ENCODE measurements around the gene CKS1B.

Gene CKS1B

DNA sequence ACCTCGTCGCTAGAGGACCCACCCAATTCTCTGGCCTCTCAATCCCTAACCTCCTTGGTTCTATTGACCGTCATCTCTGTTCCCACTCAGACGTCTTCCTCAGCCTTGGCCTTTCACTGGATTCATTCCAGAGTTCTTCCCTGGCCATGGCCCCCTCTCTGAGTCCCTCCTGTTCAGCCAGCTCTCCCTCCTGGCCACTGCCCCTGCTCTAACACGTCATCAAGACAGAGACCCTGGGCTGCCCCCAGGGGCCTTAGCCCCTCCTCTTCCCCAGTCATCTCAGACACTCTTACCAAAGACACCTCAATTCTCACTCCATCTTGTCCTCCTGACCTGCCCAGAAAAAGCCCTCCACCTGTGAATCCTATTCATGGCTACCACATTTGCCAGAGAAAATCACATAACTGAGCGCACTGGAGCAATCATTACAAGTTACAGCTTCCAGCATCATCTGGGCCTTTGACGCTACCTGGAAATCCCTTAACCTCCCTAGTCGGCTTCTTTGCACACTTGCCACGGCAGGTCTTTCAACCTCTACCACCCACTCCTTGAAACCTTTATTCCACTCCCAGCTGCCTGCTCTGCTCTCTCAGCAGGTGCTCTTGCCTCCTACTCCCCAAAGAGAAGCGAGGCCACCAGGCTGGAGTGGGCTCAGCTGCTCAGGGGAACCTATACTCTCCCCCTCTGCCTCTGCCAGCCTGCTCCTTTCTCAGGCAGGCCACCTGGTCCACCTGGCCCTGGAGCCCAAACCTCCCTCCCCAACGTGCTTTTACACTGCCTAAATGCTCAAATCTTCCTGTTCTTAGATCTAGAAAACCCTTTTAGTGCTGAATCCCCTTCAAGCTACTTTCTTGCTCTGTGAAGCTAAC is 45.1 kb downstream of the CKS1B start:
- no peak for DNase-seq (ENCODE audit: insufficient read length, low spot score)
- TF ChIP-seq, protein P1, sequence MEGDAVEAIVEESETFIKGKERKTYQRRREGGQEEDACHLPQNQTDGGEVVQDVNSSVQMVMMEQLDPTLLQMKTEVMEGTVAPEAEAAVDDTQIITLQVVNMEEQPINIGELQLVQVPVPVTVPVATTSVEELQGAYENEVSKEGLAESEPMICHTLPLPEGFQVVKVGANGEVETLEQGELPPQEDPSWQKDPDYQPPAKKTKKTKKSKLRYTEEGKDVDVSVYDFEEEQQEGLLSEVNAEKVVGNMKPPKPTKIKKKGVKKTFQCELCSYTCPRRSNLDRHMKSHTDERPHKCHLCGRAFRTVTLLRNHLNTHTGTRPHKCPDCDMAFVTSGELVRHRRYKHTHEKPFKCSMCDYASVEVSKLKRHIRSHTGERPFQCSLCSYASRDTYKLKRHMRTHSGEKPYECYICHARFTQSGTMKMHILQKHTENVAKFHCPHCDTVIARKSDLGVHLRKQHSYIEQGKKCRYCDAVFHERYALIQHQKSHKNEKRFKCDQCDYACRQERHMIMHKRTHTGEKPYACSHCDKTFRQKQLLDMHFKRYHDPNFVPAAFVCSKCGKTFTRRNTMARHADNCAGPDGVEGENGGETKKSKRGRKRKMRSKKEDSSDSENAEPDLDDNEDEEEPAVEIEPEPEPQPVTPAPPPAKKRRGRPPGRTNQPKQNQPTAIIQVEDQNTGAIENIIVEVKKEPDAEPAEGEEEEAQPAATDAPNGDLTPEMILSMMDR (IDR thresholded peaks at IDR 0.05; ENCODE audit: insufficient read depth, missing control alignments) = no peak
- no peak for FAIRE-seq

DNA sequence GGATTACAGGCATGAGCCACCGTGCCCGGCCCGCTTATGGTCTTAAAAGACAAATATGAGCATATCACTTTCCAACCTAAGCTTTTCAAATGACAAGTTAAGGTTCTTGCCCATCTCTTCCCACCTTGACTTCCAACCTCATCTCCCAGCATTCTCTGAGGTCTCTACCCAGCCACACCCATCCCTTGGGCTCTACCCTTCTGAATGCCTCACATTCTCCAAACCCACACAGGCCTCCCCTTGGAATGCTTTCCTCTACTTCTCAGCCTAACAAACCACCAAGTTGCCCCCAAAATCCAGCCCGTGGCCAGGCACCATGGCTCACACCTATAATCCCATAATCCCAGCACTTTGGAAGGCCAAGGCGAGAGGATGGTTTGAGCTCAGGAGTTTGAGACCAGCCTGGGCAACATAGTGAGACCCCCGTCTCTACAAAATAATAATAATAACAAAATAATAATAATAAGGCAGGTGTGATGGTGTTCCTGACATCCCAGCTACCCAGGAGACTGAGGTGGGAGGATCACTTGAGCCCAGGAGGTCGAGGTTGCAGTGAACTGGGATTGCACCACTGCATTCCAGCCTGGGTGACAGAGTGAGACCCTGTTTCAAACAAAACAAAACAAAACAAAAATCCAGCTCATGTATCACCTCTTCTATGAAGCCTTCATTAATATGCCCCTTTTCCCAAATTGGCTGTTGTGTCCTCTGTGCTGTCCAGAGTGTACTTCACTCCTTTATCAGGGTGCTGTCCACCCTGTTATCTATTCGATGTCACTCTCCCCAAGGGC is 47.9 kb downstream of the CKS1B start:
- FAIRE-seq = no peak
- TF ChIP-seq, protein P1 (IDR thresholded peaks at IDR 0.05; ENCODE audit: insufficient read depth, missing control alignments) = no peak
- DNase-seq (ENCODE audit: insufficient read length, low spot score) = no peak

DNA sequence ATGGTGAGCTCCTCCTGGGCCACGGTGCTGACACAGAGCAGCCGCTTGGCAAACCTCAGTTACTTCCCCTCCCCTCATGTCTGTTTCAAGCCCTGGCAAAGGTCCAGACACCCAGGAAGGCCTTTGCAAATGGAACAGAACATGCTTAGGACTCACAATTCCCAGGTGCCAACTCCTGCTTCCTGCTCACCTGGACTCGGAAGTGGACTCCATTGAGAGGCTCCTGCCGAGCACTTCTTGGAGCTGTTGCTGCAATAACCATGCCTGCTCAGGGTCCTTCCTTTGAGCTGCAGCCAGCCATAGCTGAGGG is 48.4 kb downstream of the CKS1B start:
- DNase-seq (ENCODE audit: insufficient read length, low spot score) (no peak), FAIRE-seq (no peak)
- TF ChIP-seq, protein P1 (IDR thresholded peaks at IDR 0.05; ENCODE audit: insufficient read depth, missing control alignments) = no peak

DNA sequence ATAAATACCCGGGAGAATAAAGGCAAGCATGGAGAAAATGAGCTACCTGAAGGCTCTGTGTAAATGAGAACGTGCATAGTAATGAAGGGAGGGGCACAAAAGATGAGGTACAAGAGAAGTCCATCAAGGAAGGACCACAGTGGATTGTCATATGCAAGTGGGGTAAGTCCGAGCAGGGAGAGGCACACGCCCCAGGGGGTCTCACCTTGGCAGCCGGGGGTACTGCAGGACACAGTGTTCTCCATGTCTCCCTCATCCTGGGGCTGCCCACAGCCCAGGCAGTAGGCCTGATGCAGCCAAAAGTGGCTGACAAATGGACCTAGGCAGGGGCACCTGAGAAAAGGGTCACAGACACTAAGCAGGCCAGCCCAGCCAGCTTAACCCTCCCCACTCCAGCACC is 49.1 kb downstream of the CKS1B start:
- FAIRE-seq (no peak), DNase-seq (ENCODE audit: insufficient read length, low spot score) (no peak)
- TF ChIP-seq, protein P1 (IDR thresholded peaks at IDR 0.05; ENCODE audit: insufficient read depth, missing control alignments) = no peak

DNA sequence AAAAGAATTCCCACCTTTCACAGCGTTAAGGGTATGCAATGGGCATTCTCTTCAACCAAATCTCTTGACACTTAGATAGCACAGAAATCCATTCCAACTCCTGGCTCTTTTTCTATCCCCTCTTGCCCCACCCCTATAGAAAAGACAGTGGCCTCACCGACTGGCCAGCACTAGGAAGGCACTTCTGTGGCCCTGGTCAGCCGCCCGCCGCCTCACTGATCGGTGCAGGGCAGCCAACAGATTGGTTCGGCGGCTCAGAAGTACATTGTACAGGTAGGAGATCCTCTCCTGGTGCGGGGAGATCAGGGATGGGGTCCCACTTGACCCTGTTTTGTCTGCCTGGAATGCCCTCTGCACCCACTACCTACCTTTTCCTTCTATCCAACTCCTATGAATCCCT is 49.8 kb downstream of the CKS1B start:
- TF ChIP-seq, protein P1 (IDR thresholded peaks at IDR 0.05; ENCODE audit: insufficient read depth, missing control alignments) = no peak
- FAIRE-seq (no peak), DNase-seq (ENCODE audit: insufficient read length, low spot score) (no peak)

DNA sequence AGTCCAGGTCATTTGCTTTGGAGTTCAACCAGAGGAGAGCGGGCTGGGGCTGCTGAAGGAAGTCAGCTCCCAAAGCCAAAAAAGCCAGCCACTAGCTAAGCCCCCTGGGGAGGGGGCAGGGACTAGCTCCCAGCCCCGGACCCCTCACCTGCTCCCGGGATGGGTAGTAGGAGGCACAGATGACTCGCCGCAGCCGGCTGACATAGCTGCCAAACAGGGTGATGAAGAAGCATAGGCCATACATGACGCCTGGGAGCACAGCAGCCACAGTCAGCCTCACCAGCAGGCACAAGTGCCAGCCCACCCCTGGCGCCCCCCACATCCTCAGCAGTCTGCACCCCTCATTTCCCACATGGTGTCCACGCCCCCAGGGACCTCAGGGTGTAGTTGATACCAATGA is 51.7 kb downstream of the CKS1B start:
- TF ChIP-seq, protein P1 (IDR thresholded peaks at IDR 0.05; ENCODE audit: insufficient read depth, missing control alignments) = no peak
- DNase-seq (ENCODE audit: insufficient read length, low spot score) (no peak), FAIRE-seq (no peak)

DNA sequence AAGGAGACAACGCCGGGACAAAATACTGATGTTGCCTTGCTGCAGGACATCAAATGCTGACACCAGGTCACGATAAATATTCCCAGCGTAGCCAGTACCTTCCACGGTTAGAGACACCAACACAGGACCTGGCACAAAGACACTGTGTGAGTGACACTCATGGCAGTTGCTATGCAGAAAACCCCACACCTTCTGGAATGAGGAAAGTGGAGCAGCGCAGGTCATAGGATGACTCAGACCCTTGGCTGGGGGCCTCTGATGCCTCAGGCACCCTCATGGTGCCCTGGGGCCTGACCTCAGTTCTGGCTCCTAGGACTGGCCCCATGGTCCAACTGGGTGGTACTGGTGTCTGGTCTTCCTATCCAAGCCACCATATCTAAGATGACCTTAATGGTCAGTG is 52.1 kb downstream of the CKS1B start:
- FAIRE-seq (no peak), DNase-seq (ENCODE audit: insufficient read length, low spot score) (no peak)
- TF ChIP-seq, protein P1 (IDR thresholded peaks at IDR 0.05; ENCODE audit: insufficient read depth, missing control alignments) = no peak

Data from D721Med (cell line).